ENCODE measurements around the gene DPYSL4. TPM values are rescaled to one million over a fixed set of nuclear protein-coding genes. Genes with fewer than 3 reads are reported as not detected.
"Not testable (repeated sequence)": the region's sequence is repeated elsewhere in the genome, so short reads cannot be mapped to it uniquely, and the experiment has no call there.

Gene DPYSL4
- total RNA-seq, 1 experiment from 2014 or later, result 9.9 TPM

DNA sequence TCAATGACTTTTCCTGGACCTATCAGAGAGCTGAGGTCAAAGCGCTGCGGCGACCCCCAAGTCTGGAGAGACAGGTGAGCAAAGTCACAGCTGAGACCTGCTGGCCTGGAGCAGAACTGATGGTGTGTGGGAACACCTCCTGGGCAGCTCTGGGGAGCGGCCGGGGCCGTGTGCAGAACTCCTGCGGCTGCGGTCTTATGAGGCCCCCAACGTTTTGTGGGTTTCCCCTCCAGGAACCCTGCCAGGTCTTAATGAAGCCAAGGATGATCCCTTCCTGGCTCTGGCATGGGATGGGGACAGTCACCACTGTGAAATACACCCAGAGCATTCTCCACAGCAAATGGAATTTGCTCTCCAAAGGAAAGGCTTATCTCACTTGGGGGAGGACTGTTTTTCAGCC, 26.1 kb downstream of the DPYSL4 start:
- in situ Hi-C loops (cut with HindIII; ENCODE audit: low pct_unique_long_range_greater_than_20kb, low sequenced_read_pairs) (no loop called here), intact Hi-C loops (cut with micrococcal nuclease; ENCODE audit: unreplicated experiment) (no loop called here)
- H3K4me1 ChIP-seq (ENCODE audit: control insufficient read depth, insufficient read depth, low read length), result no peaks in the 10 kb centered on the region
- no peaks in the 10 kb centered on the region for H3K9me3 ChIP-seq (ENCODE audit: control insufficient read depth, insufficient read depth, low read depth, low read length)
- ChIA-PET CTCF (no interaction called here), POLR2A (no interaction called here)
- no peak for DNase-seq (ENCODE audit: low read depth, low spot score)
- no peak overlapping the region for H3K27ac ChIP-seq (ENCODE audit: low read length)
- TF ChIP-seq, protein P1, sequence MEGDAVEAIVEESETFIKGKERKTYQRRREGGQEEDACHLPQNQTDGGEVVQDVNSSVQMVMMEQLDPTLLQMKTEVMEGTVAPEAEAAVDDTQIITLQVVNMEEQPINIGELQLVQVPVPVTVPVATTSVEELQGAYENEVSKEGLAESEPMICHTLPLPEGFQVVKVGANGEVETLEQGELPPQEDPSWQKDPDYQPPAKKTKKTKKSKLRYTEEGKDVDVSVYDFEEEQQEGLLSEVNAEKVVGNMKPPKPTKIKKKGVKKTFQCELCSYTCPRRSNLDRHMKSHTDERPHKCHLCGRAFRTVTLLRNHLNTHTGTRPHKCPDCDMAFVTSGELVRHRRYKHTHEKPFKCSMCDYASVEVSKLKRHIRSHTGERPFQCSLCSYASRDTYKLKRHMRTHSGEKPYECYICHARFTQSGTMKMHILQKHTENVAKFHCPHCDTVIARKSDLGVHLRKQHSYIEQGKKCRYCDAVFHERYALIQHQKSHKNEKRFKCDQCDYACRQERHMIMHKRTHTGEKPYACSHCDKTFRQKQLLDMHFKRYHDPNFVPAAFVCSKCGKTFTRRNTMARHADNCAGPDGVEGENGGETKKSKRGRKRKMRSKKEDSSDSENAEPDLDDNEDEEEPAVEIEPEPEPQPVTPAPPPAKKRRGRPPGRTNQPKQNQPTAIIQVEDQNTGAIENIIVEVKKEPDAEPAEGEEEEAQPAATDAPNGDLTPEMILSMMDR (IDR thresholded peaks at IDR 0.05), result no peak
- TF ChIP-seq SIN3A (IDR thresholded peaks at IDR 0.05; ENCODE audit: borderline replicate concordance, insufficient read depth, low read depth, low read length), result no peak
- ATAC-seq, result no peak
- H3K36me3 ChIP-seq (ENCODE audit: control insufficient read depth, insufficient read depth, low read length), result no peaks in the 10 kb centered on the region
- H3K27me3 ChIP-seq (ENCODE audit: control insufficient read depth, insufficient read depth, low read length), result no peaks in the 10 kb centered on the region
- BruUV-seq (replicated peaks), result no TSS peak
- no peak overlapping the region for H3K4me3 ChIP-seq (ENCODE audit: low read depth in 2 of 2, low read length in 2 of 2)

- TF ChIP-seq TCF7L2 (IDR thresholded peaks at IDR 0.05; ENCODE audit: low read depth, low read length), result no peak
- no peak for TF ChIP-seq REST (IDR thresholded peaks at IDR 0.05; ENCODE audit: insufficient read depth in 1 of 2, low read depth in 2 of 2, low read length in 1 of 2)
- no peak for TF ChIP-seq POLR2AphosphoS5 (IDR thresholded peaks at IDR 0.05; ENCODE audit: low read depth, low read length)
- TF ChIP-seq SIN3A (IDR thresholded peaks at IDR 0.05; ENCODE audit: borderline replicate concordance, insufficient read depth, low read depth, low read length), result no peak
- TF ChIP-seq, protein P1 (IDR thresholded peaks at IDR 0.05), result no peak
- H3K36me3 ChIP-seq (ENCODE audit: control insufficient read depth, insufficient read depth, low read length), result no peaks in the 10 kb centered on the region
- no peaks in the 10 kb centered on the region for H3K9me3 ChIP-seq (ENCODE audit: control insufficient read depth, insufficient read depth, low read depth, low read length)
- ChIA-PET POLR2A (interaction anchor here (0.6 kb wide), 2 partner anchors 11 to 305 kb away, joined by 4 to 6 read pairs; no protein-coding TSS in a partner anchor), CTCF (no interaction called here)
- BruUV-seq (replicated peaks), result no TSS peak
- H3K27ac ChIP-seq (ENCODE audit: low read length), result no peak overlapping the region
- intact Hi-C loops (cut with micrococcal nuclease; ENCODE audit: unreplicated experiment), result no loop called here
- DNase-seq (ENCODE audit: low read depth, low spot score) (no peak), ATAC-seq (no peak)
- H3K4me3 ChIP-seq (ENCODE audit: low read depth in 2 of 2, low read length in 2 of 2), result no peak overlapping the region
- H3K27me3 ChIP-seq (ENCODE audit: control insufficient read depth, insufficient read depth, low read length), result no peaks in the 10 kb centered on the region
- in situ Hi-C loops (cut with HindIII; ENCODE audit: low pct_unique_long_range_greater_than_20kb, low sequenced_read_pairs), result no loop called here
- H3K4me1 ChIP-seq (ENCODE audit: control insufficient read depth, insufficient read depth, low read length), result no peaks in the 10 kb centered on the region
Measured at GRCh38 chr10:132213917-132214316, 27.2 kb downstream of the DPYSL4 start.

DNA sequence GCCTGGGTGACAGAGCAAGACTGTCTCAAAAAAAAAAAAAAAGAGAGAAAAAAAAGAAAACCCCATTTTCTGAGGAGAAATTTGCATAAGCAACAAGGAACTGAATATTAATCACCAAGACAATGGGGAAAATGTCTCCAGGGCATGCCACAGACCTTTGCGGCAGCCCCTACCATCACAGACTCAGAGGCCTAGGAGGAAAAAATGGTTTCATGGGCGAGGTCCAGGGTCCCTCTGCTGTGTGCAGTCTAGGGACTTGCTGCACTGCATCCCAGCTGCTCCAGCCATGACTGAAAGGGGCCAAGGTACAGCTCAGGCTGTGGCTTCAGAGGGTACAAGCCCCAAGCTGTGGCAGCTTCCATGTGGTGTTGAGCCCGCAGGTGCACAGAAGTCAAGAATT, 29.7 kb downstream of the DPYSL4 start:
- H3K27ac ChIP-seq (ENCODE audit: low read length); H3K4me1 ChIP-seq (ENCODE audit: control insufficient read depth, insufficient read depth, low read length); POLR2A ChIA-PET; DNase-seq (ENCODE audit: low read depth, low spot score); intact Hi-C loops (cut with micrococcal nuclease; ENCODE audit: unreplicated experiment); BruUV-seq (replicated peaks); CTCF ChIA-PET; H3K9me3 ChIP-seq (ENCODE audit: control insufficient read depth, insufficient read depth, low read depth, low read length); H3K36me3 ChIP-seq (ENCODE audit: control insufficient read depth, insufficient read depth, low read length); ATAC-seq; in situ Hi-C loops (cut with HindIII; ENCODE audit: low pct_unique_long_range_greater_than_20kb, low sequenced_read_pairs); H3K27me3 ChIP-seq (ENCODE audit: control insufficient read depth, insufficient read depth, low read length); H3K4me3 ChIP-seq (ENCODE audit: low read depth in 2 of 2, low read length in 2 of 2): not testable (repeated sequence)

All from Panc1 (cell line).